Astrocyte of the cerebellum (primary cell): ENCODE measurements around the gene EIPR1.

Experiments used
- DNase-seq: peaks from one replicate; pipeline ENCODE4 v3.0.0-alpha.2; 2011; ENCODE audit warnings: low read depth
- H3K4me3 ChIP-seq: 2 replicates; pipeline ENCODE4 v1.5.1; 2011; ENCODE audit warnings: mild to moderate bottlenecking, low read depth, low read length, moderate library complexity
- CTCF ChIP-seq: IDR thresholded peaks from 2 replicates; pipeline ENCODE4 v1.5.1; 2012; ENCODE audit warnings: low read length, low read depth, moderate library complexity, mild to moderate bottlenecking; ENCODE audit errors: missing control alignments
- in situ Hi-C: cut with HindIII; loops from 2 replicates; pipeline ENCODE4 v1.10.0; 2017; ENCODE audit warnings: low sequenced_read_pairs

EIPR1 gene

GRCh38 chr2:3256605-3257004, 121.0 kb downstream of the EIPR1 start:
- TF ChIP-seq CTCF = no peak
- in situ Hi-C loops = no loop called here
- H3K4me3 ChIP-seq = no peak overlapping the region
- no peak for DNase-seq

GRCh38 chr2:3256157-3256556, 121.5 kb downstream of the EIPR1 start:
- in situ Hi-C loops = no loop called here
- no peak overlapping the region for H3K4me3 ChIP-seq
- no peak for DNase-seq
- no peak for TF ChIP-seq CTCF

- no peak for DNase-seq
- in situ Hi-C loops = no loop called here
- TF ChIP-seq CTCF = no peak
- no peak overlapping the region for H3K4me3 ChIP-seq
These were observed 123.1 kb downstream of the EIPR1 start for GRCh38 chr2:3254442-3254941.

GRCh38 chr2:3253913-3254441, 123.6 kb downstream of the EIPR1 start:
- H3K4me3 ChIP-seq = no peak overlapping the region
- in situ Hi-C loops = no loop called here
- no peak for DNase-seq
- TF ChIP-seq CTCF = no peak

DNA sequence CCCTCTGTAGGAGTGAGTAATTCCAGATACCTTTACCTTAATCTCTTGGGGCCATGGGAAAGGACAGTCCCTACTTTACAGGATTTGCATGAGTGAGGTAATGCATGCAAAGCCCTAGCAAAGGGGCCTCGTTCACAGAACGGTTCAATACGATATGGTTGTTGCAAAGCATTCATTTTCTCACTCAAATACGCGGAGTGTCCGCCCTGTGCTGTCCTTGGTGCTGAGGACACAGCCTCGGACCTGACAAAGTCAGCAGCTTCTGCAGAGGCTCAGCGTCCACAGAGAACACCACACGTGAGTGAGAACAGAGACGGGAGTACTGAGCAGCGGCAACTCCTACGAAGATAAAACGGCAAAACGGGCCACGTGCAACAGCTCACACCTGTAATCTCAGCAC, 125.7 kb downstream of the EIPR1 start:
- in situ Hi-C loops = no loop called here
- H3K4me3 ChIP-seq = no peak overlapping the region
- no peak for DNase-seq
- TF ChIP-seq CTCF = no peak

DNA sequence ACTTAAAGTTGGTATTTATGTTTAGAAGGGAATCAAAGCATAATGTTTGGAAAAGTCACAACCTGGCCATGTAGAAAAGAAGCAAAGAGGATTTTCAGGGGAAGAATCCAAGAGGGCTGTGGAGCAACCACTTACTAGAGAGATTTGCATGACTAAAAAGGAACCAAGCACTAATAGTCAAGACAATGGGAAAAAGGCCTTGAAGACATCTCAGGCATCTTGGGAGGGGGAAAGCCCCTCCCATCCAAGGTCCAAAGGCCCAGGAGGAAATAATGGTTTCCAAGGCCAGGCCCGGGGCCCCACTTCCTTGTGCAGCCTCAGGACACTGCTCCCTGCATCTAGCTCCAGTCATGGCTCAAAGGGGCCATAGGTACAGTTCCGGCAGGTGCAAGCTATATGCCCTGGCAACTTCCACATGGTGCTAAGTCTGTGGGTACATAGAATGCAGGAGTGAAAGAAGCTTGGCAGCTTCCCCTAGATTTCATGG, 128.1 kb downstream of the EIPR1 start:
- no peak for DNase-seq
- no peak overlapping the region for H3K4me3 ChIP-seq
- no peak for TF ChIP-seq CTCF
- in situ Hi-C loops = no loop called here
